Neural cell (in vitro differentiated cells): ENCODE data around the gene AIDA.

Experiments used
- CTCF ChIP-seq: fragments of 450-650 bp; IDR thresholded peaks from 2 replicates; pipeline ENCODE4 v1.5.1; 2014; ENCODE audit warnings: antibody characterized with exemption, mild to moderate bottlenecking, moderate library complexity; ENCODE audit not compliant: poor library complexity, severe bottlenecking
- EP300 ChIP-seq: fragments of 450-650 bp; conservative IDR thresholded peaks from 2 replicates; pipeline ENCODE4 v1.6.1; 2014; ENCODE audit warnings: antibody characterized with exemption, mild to moderate bottlenecking, moderate library complexity; ENCODE audit not compliant: poor library complexity, severe bottlenecking
- EZH2 ChIP-seq: fragments of 200-600, 300-800 bp; shearing (Covaris generic), sonication (generic); IDR thresholded peaks from 2 replicates; pipeline ENCODE4 v1.6.1; 2014; ENCODE audit warnings: antibody characterized with exemption, low read length, borderline replicate concordance, mild to moderate bottlenecking; ENCODE audit not compliant: insufficient read depth, poor library complexity, severe bottlenecking
- POLR2AphosphoS5 ChIP-seq: IDR thresholded peaks from 2 replicates; pipeline ENCODE4 v1.6.1; 2012
- RAD21 ChIP-seq: fragments of 450-650 bp; conservative IDR thresholded peaks from 2 replicates; pipeline ENCODE4 v1.6.1; 2014; ENCODE audit warnings: antibody characterized with exemption, mild to moderate bottlenecking, moderate library complexity
- REST ChIP-seq: IDR thresholded peaks from 2 replicates; pipeline ENCODE4 v1.6.1; 2012; ENCODE audit warnings: borderline replicate concordance
- SMC3 ChIP-seq: fragments of 450-650 bp; conservative IDR thresholded peaks from 2 replicates; pipeline ENCODE4 v1.6.1; 2014; ENCODE audit warnings: antibody characterized with exemption, mild to moderate bottlenecking, moderate library complexity; ENCODE audit not compliant: poor library complexity
- TAF1 ChIP-seq: IDR thresholded peaks from 2 replicates; pipeline ENCODE4 v1.6.1; 2012; ENCODE audit warnings: low read depth

GRCh38 chr1:222730866-222731265, 18.6 kb upstream of the AIDA start:
- no peak for TF ChIP-seq CTCF
- no peak for TF ChIP-seq EZH2
- TF ChIP-seq TAF1, result no peak
- TF ChIP-seq REST, result no peak
- TF ChIP-seq RAD21, result no peak
- TF ChIP-seq POLR2AphosphoS5, result no peak
- no peak for TF ChIP-seq SMC3
- no peak for TF ChIP-seq EP300
